Activated naive CD8-positive, alpha-beta T cell treated with anti-CD3 and anti-CD28 coated beads, Interleukin-2, amount 50 U/mL, for 16 hours (primary cell): ENCODE data around the gene CNIH3.

ENCODE experiments used
- DNase-seq: peaks from one replicate; pipeline ENCODE4 v3.0.0-alpha.2; 2020; ENCODE audit warnings: low read depth, low spot score

Gene CNIH3

DNA sequence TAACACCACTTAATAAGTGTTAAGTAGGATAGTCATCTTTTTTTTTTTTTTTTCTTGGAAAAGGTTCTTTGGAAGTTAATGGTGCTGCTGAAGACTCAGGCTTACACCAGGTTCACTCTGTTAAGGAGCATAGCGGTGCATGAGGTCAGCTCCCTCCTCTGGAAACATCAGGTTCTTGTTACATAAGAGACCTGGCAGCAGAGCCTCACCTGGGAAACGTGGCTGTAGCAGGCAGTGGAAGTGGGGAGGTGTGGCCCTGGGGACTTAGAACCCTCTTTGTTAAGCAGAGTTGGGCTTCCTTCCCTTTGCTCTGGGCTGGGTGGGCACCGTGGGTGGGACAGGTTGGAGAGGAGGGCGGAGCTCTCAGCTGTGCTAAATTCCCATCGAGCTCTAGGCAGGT, 104.1 kb downstream of the CNIH3 start:
- DNase-seq = no peak

DNA sequence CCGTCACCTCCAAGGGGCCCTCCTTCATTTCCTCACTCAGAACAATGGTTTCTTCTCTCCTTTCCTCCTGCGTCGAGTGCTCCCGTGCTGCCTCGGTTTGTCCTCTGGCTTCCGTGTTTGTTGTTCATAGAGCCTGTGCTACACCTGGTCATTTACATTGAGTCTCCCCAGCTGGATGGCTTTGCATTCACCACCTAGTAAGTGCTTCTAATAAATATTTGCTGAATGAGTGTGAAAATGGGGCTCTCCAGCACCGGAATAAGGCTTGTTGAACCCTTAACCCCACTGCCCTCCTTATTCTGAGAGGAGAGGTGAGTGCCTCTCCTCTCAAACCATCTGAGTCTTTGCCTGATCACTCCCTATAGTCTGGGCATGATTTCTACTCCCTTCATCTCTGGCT, 104.9 kb downstream of the CNIH3 start:
- DNase-seq = no peak

DNA sequence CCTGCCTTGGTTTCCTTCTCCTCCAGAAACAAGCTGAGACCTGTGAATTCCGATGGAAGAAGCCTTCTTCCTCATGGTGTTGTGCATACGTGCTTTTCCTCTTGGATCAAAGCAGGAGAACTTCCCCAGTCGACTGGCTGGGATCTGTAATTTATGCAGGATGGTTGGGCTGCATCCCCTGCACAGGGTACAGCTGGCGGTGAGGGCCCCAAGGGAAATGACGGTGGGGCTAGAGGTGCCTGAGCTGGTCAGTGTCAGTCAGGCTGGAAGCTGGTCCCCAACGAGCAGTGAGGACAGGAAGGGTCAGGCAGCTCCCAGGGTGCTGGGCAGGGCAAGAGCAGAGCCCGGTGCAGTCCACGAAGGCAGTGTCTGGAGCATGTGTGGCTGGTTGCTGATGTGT, 106.7 kb downstream of the CNIH3 start:
- no peak for DNase-seq

- DNase-seq = no peak
Measured at GRCh38 chr1:224724566-224724965, 108.4 kb downstream of the CNIH3 start.

DNA sequence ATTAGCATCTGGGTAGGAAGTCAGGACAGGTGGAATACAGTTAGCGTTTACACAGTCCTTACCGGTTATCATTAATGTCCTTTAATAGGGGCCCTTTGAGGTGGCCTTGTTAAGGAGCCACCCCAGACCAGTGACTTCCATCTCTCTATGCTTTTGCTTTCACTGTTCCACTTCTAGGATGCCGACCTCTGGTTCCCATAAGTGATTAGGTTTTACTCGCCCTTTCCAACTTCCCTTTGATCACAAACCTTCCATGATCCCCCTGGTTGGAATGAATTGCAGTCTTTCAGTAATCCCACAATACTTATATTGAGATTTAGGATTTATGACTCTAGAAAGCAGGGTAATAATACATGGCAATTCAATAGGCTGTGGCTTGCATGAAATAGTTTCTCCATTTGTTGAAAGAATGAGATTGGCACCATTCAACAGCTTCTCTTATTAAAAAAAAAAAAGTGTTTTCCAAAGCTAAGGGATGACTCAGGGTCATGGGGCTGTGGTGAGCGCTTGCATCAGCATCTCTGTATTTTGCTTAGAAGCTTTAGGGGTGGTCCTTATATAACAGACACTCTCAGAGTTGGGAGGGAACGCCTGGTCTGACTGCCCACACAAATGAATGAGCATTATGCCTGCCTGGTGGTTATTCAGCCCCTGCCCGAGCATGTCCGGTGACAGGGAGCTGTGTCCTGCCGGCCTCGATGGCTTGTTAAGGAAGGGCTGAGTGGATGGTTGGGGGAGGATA, 110.5 kb downstream of the CNIH3 start:
- DNase-seq = no peak

DNA sequence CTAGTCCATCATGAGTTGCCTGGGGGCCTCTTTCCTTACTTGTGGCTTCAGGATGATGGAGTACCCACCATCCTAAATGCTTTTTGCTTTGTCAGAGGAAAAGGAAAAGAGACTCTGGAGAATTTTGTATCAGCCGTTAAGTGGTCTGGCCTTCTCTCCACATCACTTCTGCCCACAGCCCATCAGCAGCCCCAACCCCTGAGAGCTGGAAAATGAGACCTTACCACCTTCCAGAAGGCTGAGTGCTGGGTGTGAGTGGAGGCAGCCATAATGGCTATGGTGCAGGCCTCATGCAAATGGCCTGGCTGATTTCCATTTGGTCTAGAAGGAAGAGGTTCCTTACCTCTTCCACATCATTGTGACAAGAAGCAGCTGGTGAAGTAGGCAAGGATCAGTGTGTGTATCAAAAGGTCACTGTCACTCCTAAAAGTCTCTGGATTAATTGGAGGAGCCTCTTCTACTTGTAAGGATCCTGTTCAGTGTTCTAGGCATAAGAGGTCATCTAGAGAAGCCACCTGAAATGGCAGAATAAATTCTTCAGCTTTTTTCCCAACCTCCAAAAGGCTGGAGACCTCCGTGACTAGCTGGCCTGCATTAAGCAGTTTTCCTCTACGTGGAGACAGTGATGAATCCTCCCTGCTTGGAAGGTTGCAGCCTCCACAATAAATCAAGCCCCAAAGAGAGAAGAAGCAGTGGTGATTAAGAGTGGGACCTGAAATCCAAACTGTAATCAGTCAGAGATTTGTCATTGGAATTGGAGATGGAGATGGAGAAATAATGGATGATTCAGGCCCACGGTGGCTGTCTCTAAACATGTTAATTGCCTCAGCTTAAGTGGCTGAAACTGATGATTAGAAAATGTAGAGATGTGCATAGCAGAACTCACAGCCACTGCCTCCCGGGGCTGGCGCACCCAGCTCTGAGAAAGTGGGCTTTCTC, 111.5 kb downstream of the CNIH3 start:
- DNase-seq = no peak

- DNase-seq = no peak
Measured at GRCh38 chr1:224730540-224730939, 114.4 kb downstream of the CNIH3 start.

DNA sequence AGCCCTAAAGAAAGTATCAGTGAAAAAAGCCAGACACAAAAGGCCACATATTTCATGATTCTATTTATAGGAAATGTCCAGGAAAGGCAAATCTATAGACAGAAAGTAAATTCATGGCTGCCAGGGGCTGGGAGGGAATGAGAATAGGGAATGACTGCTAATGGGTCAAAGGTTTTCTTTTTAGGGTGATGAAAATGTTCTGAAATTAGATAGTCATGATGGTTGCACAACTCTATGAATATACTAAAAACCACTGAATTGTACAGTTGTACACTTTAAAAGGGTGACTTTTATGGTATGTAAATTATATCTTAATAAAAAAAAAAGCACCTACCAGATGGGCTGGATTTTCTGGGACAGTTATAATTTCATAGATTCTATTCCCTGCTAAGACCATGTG, 114.8 kb downstream of the CNIH3 start:
- DNase-seq = no peak

- no peak for DNase-seq
Measured at GRCh38 chr1:224731633-224732032, 115.5 kb downstream of the CNIH3 start.

DNA sequence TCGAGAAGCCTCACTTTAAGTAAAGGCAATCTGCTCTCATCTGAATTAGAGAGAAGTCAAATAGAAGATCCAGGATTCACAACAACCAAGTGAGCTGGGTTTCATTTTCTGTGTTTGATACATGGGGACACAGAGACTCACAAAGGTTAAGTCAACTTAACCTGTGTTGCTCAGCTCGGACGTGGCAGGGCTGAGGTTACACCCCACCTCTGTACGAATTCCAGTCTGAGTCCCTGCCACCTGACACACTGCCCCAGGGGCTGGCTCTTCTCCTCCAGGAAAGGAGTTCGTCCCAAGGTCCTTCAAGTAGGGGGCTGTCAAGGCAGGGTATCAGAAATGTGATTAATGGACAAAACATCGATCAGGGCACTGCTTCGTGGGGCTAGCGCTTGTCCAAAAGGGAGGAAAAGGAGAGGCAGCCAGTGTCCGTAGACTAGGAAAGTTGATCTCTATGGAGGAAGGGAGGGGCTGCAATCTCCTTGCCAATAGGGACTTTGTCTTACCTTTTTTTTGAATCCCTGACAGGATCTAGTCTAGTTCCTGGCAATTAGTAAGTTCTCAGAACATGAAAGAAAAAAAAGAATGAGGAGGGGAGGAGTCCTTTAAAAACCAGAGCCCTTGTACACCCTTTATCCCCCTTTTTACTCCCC, 116.4 kb downstream of the CNIH3 start:
- DNase-seq = no peak

GRCh38 chr1:224733027-224733911, 117.2 kb downstream of the CNIH3 start:
- DNase-seq = no peak

DNA sequence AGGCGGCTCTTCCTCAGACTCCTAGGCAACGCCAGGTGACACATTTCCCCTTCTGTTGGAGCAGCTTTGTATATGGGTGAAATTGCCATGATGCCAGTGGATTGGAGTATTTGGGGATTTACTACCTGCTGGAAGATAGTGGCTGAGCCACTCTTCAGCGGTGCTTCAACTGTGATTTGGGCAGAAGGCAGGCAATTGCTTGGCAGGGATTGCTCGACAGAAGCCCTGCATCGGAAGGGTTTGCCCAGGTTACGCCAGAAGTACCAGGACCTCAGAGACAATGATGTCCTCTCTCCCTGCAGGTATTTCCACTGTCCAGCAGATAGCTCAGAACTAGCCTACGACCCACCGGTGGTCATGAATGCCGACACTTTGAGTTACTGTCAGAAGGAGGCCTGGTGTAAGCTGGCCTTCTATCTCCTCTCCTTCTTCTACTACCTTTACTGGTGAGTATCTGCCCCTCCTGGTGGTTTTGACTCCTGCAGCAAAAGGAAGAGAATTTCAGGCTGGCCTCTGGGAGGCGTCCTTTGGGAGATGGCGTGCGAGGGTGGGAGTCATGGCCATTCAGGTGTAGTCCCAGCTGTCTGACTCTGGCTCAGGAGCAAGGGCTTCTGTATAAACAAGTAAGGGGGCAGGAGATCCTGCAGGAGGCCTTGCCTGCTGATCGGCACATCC, 118.3 kb downstream of the CNIH3 start:
- no peak for DNase-seq

- no peak for DNase-seq
Measured at GRCh38 chr1:224735159-224735558, 119.0 kb downstream of the CNIH3 start.

GRCh38 chr1:224736619-224737352, 120.7 kb downstream of the CNIH3 start:
- no peak for DNase-seq

- no peak for DNase-seq
Measured at GRCh38 chr1:224737353-224737727, 121.2 kb downstream of the CNIH3 start.

DNA sequence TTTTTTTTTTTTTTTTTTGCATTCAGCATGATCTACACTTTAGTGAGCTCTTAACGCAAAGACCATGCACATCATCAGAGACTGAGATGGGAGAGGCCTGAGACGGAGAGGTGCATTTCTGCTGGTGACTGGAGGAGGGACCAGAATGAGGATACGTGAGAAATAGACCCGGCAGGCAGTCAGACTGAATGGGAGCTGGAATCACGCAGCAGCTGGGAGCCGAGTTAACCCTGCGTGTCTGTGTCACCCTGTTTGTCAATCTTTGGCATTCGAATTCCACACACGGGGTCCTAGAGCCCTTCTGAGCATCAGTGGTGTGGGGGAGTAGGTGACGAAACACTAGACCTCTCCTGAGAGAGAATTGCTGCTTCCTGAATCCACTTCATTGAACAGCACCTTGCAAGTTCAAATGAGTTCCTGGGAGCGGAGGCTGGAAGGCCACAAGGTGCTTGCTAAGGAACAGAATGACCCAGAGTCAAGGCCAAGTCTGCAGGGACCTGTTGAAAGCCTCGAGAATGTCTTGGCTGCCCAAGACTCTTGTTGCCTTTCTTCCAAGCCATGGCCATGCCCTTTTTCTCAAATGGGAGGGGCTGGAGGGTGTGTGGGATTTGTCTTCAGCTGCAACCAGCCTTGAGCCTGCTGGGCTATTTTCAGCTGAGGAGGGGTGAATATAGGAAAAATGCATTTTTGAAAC, 123.3 kb downstream of the CNIH3 start:
- no peak for DNase-seq

- DNase-seq = no peak
Measured at GRCh38 chr1:224739997-224740684, 124.0 kb downstream of the CNIH3 start.

DNA sequence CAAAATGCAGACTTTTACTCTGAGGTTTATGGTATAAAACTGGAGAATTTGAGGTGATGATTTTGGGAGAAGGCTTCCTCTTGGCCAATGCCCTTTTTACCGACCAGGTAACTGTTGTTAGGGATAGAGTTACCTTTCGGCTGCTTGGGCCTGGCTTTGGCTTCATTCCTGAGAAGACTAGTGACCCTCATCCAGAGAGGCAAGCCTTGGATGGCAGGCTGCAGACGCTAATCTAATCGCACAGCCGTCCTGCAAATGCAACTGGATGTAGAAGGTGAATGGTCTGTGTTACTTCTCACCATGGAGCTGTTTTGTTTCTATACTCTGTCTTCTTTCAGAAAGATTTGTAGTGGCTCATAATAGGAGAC, 124.6 kb downstream of the CNIH3 start:
- no peak for DNase-seq

DNA sequence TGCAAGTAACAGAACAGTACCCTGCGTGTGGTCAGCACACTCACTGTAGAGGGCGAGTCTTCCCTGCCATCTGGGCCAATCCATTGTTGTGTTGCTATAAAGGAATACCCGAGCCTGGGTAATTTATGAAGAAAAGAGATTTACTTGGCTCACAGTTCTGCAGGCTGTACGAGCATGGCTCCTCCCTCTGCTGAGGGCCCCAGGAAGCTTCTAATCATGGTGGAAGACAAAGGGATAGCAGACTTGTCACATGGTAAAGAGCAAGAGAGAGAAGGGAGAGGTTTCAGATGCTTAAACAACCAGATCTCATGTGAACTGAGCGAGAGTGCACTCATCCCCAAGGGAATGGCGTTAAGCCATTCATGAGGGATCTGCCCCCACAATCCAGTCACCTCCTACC, 126.2 kb downstream of the CNIH3 start:
- DNase-seq = no peak
